GM21381 (cell line): ENCODE results near the gene NOBOX.
"Not testable (repeated sequence)": the region's sequence is repeated elsewhere in the genome, so short reads cannot be mapped to it uniquely, and the experiment has no call there.

Experiments used
- ATAC-seq: cut with Tn5 transposase; IDR thresholded peaks from one replicate; pipeline ENCODE4 v1.9.1; 2021; ENCODE audit warnings: mild to moderate bottlenecking, moderate library complexity; ENCODE audit not compliant: unreplicated experiment

NOBOX gene

DNA sequence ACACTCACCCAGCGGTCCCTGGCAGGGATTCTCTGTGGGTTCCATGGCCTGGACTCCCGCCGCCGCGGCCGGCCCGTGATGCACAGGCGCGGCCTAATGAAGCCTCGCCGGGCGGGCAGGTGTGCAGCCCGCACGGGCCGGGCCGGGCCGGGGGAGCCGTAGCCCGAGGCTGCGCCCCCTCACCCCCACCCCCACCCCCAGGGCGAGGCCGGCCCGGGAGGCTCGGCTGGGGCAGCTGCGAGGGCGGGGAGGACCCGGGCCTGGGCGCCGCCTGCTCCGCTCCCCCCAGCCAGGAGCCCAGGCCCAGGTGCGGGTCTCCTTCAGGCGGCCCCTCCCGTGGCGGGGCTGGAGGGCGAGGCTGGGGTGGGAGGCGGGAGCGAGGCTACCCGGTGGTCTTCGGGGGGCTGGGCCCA is at the start of gene NOBOX:
NOBOX (minus strand) TSS at position 45 of the 413 bp plus-strand sequence.
- ATAC-seq: no peak

DNA sequence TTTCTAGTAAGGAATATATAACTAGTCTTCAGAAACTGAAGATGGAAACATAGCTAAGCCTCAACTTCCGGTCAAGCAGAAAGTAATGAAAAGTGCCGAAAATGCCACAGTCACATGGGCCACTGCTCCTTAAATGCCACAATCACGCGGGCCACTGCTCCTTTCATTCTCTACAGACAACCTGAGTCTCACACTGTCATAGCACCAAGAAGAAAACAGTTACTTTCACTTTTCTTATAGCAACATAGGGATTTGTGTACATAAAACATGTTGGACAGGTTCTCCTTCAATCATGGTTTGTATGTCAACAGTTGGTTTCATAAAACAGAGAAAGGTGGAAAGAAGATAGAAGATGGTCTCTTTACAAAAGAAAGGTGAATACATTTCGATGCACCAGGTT is 48.6 kb upstream of the NOBOX start:
- ATAC-seq: peak; percentile 73

DNA sequence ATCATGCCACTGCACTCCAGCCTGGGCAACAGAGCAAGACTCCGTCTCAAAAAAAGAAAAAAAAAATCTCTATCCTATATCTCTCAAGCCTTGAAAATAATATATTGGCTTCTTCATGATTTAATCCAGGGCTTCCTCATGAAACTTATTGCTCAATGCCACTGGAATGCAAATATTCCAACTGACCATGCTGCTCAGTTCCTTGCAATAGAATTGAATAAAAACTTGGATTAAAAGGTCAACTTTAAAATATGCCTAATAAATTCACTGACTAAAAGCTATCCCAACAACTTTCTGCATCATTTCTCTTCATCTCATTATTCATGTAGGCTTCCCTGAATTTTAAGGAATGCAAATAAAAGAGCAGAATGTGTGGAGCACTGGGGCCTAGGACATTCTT is 42.1 kb upstream of the NOBOX start:
- no peak for ATAC-seq

DNA sequence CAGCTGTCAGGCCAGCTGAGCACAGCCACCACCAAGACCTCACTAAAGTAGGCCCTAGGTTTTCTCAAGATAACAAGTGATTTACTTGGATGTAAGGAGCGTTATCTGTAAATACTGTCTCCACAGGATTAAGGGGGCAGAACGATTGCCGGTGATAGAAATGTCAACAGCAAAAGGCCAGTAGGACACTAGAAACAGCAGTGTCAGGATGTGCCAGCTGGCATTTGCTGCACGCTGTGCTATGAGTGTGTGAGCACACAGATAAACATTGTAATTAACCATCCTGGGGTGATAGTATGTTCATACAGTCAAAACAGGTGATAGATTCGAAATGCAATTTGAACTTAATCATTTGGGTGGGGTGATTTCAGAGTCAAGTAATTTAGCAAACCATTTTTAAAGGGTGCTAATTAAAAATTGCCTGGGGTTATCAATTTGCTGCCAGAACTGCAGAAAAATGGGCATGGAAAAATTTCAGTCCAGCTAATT is 36.3 kb upstream of the NOBOX start:
- ATAC-seq: no peak

DNA sequence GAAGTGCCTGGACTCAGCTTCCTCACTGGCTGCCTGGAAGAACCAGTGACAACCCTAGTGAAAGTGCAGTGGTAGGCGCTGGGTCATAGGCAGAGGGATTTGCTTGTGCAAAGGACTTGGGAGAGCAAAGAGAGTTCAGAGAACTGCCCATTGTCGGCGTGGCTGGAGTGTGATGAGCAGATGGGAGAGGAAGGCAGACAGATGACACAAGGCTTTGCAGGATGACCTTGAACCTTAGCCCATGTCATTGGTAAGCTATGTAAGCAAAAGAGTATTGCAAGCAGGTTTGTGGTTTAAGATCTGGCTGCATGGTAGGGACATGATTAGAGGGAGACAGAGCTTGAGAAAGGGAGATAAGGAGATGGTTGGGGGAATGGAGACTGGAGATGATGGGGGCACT is 35.3 kb upstream of the NOBOX start:
- ATAC-seq: no peak

DNA sequence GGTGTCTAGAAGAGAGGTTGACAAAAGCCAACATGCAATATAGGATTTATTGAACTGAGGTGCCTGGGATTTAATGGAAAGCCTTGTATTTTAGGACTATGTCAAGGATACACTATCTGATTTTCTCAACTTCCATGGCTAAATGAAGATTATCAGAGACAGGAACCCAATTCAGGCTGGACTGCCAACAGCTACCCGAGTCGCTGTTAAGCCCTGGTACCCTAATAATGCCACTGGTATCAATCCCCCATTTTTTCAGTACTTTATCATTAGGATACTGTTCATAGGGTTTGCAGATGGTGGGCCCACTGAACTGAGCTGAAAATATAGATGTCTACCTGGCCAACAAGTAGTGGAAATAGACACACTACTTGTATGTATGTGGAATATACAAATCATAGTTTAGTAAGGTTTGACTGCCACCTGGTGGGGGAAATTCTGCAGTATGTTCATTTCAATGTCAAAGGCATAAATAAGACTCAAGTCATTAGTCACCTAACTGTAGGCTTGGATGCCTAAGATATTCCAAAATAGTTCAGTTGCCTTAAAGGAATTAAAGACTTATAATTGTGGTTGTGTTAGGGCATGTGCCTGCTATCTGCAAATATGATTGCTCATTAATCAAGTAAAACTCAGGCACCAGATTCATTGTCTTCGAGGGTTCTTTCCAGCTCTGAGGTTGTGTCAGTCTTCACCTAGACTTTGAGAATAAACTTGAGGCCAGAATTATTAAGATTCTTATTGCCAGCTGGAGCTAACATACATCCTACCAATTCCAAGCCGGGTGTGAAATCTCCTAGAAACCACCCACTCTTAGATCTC is 34.1 kb upstream of the NOBOX start:
- no peak for ATAC-seq

DNA sequence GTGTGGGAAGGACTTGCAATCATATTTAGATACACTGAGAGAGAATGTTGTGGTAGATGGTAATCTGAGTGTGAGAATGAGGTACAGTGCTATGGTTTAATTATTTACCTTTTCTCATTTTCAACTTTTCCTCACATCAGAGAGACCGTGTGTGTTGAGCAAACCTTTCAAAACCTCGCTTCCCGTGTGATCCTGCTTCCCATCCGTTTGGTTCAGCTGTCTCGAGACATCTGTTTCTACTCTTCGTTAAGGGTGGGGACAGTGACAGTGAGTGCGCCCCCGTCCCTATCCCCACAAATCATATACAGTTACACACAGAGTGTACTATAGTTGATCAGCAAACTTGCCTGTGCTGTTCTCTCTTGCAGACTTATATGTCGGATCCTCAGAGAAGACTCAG is 33.0 kb upstream of the NOBOX start:
- no peak for ATAC-seq

DNA sequence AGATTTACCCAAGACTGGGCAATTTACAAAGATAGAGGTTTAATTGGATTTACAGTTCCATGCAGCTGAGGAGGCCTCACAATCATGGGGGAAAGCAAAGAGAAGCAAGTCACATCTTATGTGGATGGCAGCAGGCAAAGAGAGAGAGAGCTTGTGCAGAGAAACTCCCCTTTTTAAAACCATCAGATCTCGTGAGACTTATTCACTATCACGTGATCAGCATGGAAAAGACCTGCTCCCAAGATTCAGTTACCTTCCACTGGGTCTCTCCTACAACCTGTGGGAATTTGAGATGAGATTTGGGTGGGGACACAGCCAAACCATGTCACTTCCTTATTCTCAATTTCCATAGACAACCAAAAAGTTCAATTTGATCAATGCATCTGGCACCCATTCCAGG is 24.9 kb upstream of the NOBOX start:
- ATAC-seq: no peak

DNA sequence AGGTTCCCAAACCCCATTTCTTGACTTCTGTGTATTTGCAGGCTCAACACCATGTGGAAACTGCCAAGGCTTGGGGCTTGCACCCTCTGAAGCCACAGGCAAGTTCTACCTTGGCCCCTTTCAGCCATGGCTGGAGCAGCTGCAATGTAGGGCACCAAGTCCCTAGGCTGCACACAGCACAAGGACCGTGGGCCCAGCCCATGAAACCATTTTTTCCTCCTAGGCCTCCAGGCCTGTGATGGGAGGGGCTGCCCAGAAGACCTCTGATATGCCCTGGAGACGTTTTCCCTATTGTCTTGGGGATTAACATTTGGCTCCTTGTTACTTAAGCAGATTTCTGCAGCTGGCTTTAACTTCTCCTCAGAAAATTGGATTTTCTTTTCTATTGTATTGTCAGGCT is 24.0 kb upstream of the NOBOX start:
- not testable (repeated sequence) for ATAC-seq

DNA sequence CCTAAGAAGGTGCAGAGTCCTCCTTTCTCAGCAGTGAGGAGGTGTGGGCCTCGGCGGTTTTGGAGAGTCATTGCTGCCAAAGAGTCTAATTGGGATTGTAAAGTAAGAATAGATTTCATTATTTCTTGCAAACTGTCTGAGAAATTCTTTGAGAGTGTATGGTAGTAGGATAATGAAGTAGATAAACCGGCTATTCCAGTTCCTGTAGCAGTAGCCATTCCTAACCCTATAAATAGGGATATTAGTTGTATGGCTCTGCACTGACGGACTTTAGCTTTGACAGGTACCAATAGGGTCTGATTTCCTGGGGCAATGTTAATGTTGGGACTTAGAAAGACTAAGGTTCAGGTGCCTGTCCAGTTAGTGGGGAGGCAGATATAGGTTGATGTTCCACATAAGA is 15.4 kb upstream of the NOBOX start:
- ATAC-seq: not testable (repeated sequence)

DNA sequence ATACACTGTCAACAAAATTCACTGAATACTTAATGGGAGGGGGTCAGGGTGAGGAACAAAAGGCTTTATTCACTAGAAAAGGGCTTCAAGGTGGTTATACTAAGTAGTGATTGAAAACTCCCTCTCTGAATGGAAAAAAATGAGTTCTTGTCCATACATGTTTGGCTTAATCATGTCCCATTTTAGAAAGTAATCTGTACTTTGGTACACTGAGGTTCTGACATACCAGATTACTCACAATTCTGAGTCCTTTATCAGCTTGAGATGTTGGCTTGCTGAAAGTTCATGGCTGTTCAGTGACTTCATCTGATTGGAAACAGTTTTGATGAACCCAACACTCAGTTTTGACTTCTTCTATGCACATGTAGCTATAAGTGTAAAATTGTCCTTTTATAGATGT is 12.8 kb upstream of the NOBOX start:
- ATAC-seq: no peak

DNA sequence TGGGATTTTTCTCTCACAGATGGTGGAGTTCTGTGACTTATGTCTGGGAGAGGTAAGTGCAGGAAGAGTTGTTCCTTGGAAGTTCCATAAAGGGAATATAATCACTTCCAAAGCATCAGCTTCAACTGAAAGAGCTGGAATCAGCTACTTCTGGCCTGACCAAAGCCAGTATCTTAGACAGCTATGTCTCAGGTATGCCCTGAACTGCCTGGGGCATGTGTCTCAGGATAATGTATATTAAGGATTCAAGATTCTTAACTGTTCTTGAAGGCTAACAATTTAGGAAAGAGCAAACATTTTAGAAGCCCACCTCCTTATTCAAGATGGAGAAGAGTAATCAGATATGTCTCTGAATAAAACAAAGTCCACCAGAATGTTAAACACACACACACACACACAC is 12.4 kb upstream of the NOBOX start:
- ATAC-seq: no peak

DNA sequence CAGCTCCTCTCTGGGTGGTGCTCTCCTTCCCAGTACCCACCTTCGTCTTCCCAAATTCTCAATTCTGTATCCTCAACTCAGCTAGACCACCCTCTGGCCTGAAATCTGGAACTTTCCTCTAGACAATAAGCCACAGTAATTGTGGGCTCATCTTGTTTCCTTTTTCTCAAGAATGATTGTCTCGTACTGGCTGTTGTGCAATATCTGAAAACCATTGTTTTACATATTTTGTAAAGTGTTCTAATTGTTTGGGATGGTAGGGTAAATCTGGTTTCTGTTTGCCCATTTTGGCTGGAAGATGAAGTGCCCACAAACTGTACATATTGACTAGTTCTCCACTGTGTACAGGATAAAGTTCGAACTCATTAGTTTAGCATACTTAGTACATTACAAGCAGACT is 11.3 kb upstream of the NOBOX start:
- ATAC-seq: no peak

DNA sequence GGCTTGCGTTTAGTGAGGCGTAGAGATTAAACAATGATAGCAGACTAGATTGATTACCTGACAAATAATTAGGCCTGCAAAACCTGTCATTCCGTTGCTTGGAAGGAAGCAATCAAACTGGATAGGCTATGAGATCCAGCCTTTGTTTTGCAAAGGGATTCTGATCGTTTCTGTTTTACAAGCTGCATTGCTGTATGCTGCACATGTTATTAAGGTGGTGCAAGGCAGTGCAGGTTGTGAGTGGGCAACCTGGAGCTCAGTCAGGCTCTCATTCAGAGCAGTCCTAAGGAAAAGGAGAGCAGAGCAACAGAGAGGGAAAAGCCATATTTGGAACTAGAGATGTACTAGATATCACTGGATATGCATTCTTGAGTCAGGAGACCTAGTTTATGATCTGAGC is 6.9 kb upstream of the NOBOX start:
- no peak for ATAC-seq

DNA sequence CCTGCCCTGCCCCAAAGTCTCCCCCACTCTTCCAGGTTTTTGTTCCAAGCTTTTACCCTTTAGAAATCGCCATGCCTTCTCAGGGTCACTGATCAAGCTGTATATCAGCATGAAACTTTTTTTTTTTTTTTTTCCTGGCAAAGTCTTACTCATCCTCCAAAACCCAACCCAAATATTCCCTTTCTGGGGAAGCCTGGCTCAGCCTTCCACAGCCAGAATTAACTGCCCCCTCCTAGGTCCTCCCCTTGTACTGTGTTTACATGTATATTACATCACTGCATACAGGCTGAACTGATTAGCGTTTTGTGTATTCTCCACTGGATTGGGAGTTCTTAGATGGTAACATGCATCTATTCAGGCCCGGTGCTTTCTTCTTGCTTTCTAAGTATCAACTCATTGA is 4.6 kb upstream of the NOBOX start:
- no peak for ATAC-seq

DNA sequence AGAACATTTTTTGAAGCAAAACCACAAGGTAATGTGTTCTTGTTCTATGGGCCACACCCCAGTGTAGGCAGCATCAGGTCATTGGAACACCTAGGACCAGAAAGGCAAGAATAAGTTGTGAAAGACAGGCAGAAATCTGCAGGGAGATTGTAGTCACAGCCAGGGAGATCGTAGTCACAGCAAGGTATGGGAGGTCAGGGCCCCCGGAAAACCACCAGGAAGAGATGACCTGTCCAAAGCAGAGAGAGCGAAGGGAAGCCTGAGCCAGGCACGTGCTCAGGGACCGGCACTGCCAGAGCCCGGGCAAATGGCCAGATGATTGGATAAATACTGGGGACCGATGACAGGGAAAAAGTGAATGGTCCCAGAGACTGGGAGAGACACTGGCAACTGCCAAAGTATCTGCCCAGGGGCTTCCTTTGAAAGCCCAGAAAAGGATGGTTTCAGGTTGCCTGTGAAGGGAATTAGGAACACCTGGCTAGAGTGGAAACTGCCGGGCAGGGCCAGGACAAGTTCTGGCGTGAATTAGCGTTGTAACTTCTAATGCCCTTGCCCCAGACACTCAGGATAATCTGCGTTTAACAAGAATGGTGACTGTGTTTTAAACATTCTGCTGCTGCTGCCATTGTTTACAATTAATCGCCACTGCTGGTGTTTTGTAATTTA is 3.9 kb upstream of the NOBOX start:
- no peak for ATAC-seq

DNA sequence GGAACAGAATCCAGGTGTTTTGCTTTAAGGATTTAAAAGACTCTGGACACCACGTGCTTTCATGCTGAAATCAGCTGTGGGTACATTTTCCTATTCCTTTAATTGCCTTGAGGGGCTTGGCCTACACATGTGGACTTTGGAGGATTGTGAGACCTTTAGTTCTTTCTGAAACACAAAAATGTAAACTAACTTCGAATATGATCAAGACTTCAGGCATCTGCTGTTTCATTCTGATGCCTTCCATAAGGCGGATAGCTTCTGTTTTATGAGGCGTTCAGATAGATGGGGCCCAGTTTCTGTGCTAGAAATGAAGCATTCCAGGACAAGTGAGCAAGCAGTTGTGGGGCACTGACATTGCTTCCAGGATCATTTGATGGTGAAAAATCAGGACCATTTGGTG is 1.5 kb upstream of the NOBOX start:
- ATAC-seq: no peak

DNA sequence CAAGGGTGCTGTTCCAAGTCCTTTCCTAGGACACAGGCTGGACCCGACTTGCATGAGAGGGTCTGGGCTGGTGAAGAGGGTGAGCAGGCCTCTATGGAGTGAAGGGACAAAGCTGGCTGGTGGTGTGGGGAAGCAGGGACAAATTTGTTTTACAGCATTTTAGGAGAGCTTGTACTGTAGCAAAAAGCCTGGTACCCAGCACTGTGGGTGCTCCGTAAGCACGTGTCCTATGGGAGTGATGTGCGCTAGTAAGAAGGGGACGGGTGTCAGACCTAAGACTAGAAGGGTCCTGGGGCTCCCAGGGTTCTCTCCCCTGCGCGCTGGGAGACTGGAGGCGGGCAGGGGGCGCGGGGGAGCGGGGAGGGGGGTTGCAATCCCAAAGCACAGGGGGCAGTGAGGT is 391 bp downstream of the NOBOX start:
- no peak for ATAC-seq

DNA sequence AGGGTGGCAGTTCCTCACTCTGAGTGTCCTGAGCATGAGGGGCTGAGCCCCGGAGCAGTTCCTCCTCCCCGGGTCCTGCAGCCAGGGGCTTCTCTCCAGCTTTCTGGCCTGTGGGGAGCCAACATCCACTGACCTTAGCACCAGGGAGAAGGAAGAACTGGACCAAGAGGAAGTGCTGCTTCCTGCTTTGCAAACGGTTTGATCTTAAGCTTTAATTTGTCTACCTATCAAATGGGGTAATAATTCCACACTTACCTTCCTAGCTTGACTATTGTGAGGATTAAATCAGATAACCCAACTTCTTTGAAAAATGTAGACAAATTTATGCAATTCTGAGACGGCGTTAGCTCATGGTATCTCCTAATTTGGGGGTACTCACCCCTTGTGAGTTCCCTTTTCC is 2.0 kb downstream of the NOBOX start:
- ATAC-seq: no peak

DNA sequence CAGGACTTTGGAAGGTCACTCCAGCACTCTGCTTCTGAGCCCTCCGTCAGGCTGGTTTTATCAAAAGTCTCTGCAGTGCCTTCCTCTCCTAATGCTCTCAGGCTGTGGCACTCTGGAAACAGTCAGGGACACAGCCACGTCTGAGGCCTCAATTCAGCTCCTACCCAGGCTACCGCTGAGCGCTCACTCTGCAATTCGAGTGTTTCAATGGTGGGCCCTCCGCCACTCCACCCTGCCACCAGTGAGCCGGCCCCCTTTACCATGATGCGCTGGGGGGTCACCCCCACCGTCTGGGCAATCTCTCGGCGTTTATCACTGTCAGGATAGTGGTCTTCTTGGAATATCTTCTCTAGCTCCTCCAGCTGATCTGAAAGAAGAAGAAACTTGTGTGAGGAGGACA is 3.5 kb downstream of the NOBOX start:
- no peak for ATAC-seq

DNA sequence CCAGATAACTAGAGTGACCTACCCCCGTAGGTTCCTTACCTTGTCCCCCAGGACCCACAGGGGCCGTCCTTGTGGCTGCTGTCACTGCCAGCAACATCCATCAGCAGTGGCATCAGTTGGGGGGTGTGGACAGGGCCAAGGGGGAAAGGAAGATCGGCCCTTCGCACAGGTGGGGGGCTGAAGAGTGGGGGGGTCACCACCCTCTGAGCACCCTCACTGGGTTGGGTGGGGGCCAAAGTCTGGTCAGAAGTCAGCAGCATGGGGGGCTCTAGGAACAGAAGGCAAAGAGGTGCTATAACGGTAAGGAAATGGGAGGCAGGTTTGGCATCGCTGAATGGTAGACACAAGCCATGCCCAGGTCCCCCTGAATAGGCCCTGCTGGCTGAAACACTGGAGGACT is 4.6 kb downstream of the NOBOX start:
- ATAC-seq: no peak

DNA sequence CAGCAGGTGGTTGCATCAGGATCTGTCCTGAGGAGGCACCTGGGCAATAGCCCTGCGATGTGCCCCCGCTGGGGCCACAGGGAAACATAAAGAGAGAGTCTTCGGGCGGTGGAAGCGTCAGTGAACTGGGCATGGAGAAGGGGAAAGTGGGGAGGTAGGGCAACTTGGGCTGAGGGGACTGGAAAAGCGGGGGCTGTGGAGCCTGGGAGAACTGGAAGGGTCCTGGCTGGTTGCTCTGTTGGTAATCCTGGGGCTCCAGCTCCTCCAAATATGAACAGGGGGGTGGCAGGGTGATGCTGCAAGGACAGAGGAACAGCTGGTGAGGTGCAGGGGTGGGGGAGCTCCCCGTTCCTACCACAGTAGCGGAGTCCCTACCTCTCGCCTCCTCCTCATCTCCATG is 5.2 kb downstream of the NOBOX start:
- ATAC-seq: no peak
